Parathyroid adenoma (tissue), 2 donors: ENCODE results near the gene AFAP1L2.
A peak's percentile ranks its signal among the peaks of the same experiment; 100 is the strongest.

ENCODE experiments used
- H2AFZ ChIP-seq: fragments of 300-600 bp; sonication (generic); one replicate; pipeline ENCODE4 v1.7.0; 2017; ENCODE audit warnings: antibody characterized with exemption, mild to moderate bottlenecking
- H3K27ac ChIP-seq: fragments of 300-600 bp; sonication (generic); one replicate; pipeline ENCODE4 v1.7.0; 2017
- H3K27me3 ChIP-seq: fragments of 300-600 bp; sonication (generic); one replicate; pipeline ENCODE4 v1.7.0; 2017; ENCODE audit warnings: low read length; ENCODE audit not compliant: control insufficient read depth, insufficient read depth
- H3K36me3 ChIP-seq: fragments of 300-600 bp; sonication (generic); one replicate; pipeline ENCODE4 v1.7.0; 2017; ENCODE audit warnings: low read length; ENCODE audit not compliant: control insufficient read depth, insufficient read depth
- H3K4me1 ChIP-seq: fragments of 300-600 bp; sonication (generic); one replicate; pipeline ENCODE4 v1.7.0; 2017; ENCODE audit warnings: control low read depth
- H3K4me2 ChIP-seq: fragments of 300-600 bp; sonication (generic); one replicate; pipeline ENCODE4 v1.7.0; 2017; ENCODE audit warnings: low read length
- H3K4me3 ChIP-seq: fragments of 300-600 bp; sonication (generic); one replicate; pipeline ENCODE4 v1.7.0; 2017; ENCODE audit warnings: low read depth, low read length
- H3K79me2 ChIP-seq: fragments of 300-600 bp; sonication (generic); one replicate; pipeline ENCODE4 v1.7.0; 2017; ENCODE audit warnings: control low read depth
- H3K9ac ChIP-seq: fragments of 300-600 bp; sonication (generic); one replicate; pipeline ENCODE4 v1.7.0; 2017; ENCODE audit warnings: mild to moderate bottlenecking
- H3K9me3 ChIP-seq: fragments of 300-600 bp; sonication (generic); one replicate; pipeline ENCODE4 v1.7.0; 2017; ENCODE audit warnings: low read length; ENCODE audit not compliant: control insufficient read depth
- CTCF ChIP-seq: fragments of 300-600 bp; sonication (generic); IDR thresholded peaks from one replicate; pipeline ENCODE4 v1.7.0; 2017; ENCODE audit warnings: antibody characterized with exemption, mild to moderate bottlenecking
- donor health status: primary hyperparathyroidism.

The AFAP1L2 gene

GRCh38 chr10:114308531-114309363, 95.6 kb downstream of the AFAP1L2 start:
- no peaks in the 10 kb centered on the region for H3K36me3 ChIP-seq
- H3K27me3 ChIP-seq = no peaks in the 10 kb centered on the region
- H3K9me3 ChIP-seq = no peaks in the 10 kb centered on the region
- peaks cover 17% of the 10 kb centered on the region for H3K79me2 ChIP-seq
- peak overlapping the region; percentile 9 for H3K27ac ChIP-seq
- TF ChIP-seq CTCF = no peak
- no peak overlapping the region for H3K4me3 ChIP-seq
- no peak overlapping the region for H2AFZ ChIP-seq
- H3K4me1 ChIP-seq = peaks cover 32% of the 10 kb centered on the region
- peak overlapping the region; percentile 11 for H3K4me2 ChIP-seq
- no peak overlapping the region for H3K9ac ChIP-seq

- no peaks in the 10 kb centered on the region for H3K36me3 ChIP-seq
Observed at GRCh38 chr10:114307731-114308130, 96.6 kb downstream of the AFAP1L2 start.

GRCh38 chr10:114306116-114306973, 98.0 kb downstream of the AFAP1L2 start:
- H3K27ac ChIP-seq = peak overlapping the region; percentile 48
- H3K36me3 ChIP-seq = no peaks in the 10 kb centered on the region
- TF ChIP-seq CTCF = no peak

More at GRCh38 chr10:114307731-114308130, 96.6 kb downstream of the AFAP1L2 start:
- peaks cover 33% of the 10 kb centered on the region for H3K4me1 ChIP-seq
- no peak overlapping the region for H3K4me2 ChIP-seq
- TF ChIP-seq CTCF = no peak
- H3K9me3 ChIP-seq = no peaks in the 10 kb centered on the region
- no peak overlapping the region for H3K9ac ChIP-seq
- peaks cover 13% of the 10 kb centered on the region for H3K79me2 ChIP-seq
- H3K4me3 ChIP-seq = no peak overlapping the region
- H3K27ac ChIP-seq = peak overlapping the region; percentile 11
- H3K27me3 ChIP-seq = no peaks in the 10 kb centered on the region
- H2AFZ ChIP-seq = no peak overlapping the region

GRCh38 chr10:114305521-114305925, 98.8 kb downstream of the AFAP1L2 start:
- peaks cover 33% of the 10 kb centered on the region for H3K4me1 ChIP-seq
- H3K9ac ChIP-seq = no peak overlapping the region
- no peak for TF ChIP-seq CTCF
- H2AFZ ChIP-seq = no peak overlapping the region
- H3K4me3 ChIP-seq = no peak overlapping the region
- no peaks in the 10 kb centered on the region for H3K36me3 ChIP-seq
- peaks cover 9% of the 10 kb centered on the region for H3K79me2 ChIP-seq
- H3K9me3 ChIP-seq = no peaks in the 10 kb centered on the region
- H3K27ac ChIP-seq = no peak overlapping the region
- H3K27me3 ChIP-seq = no peaks in the 10 kb centered on the region
- no peak overlapping the region for H3K4me2 ChIP-seq

More at GRCh38 chr10:114306116-114306973, 98.0 kb downstream of the AFAP1L2 start:
- Histone ChIP-seq H3K9me3 (no peaks in the 10 kb centered on the region), H3K9ac (no peak overlapping the region), H2AFZ (no peak overlapping the region), H3K4me1 (peaks cover 33% of the 10 kb centered on the region), H3K79me2 (peaks cover 9% of the 10 kb centered on the region), H3K4me3 (no peak overlapping the region), H3K27me3 (no peaks in the 10 kb centered on the region), H3K4me2 (no peak overlapping the region)
